MM.1S (cell line): ENCODE data around the gene GPR176.

Source experiments
- EZH2phosphoT487 ChIP-seq: fragments of 300-600 bp; sonication (generic); IDR thresholded peaks from 2 replicates; pipeline ENCODE4 v1.6.1; 2018; ENCODE audit warnings: antibody characterized with exemption, low read length
- TF ChIP-seq, protein P1 (sequence below): fragments of 300-600 bp; sonication (generic); IDR thresholded peaks from 2 replicates; pipeline ENCODE4 v1.5.1; 2016; ENCODE audit warnings: antibody characterized with exemption, low read length, mixed read lengths

GRCh38 chr15:39770748-39771689, 149.0 kb downstream of the GPR176 start:
- TF ChIP-seq, protein P1, sequence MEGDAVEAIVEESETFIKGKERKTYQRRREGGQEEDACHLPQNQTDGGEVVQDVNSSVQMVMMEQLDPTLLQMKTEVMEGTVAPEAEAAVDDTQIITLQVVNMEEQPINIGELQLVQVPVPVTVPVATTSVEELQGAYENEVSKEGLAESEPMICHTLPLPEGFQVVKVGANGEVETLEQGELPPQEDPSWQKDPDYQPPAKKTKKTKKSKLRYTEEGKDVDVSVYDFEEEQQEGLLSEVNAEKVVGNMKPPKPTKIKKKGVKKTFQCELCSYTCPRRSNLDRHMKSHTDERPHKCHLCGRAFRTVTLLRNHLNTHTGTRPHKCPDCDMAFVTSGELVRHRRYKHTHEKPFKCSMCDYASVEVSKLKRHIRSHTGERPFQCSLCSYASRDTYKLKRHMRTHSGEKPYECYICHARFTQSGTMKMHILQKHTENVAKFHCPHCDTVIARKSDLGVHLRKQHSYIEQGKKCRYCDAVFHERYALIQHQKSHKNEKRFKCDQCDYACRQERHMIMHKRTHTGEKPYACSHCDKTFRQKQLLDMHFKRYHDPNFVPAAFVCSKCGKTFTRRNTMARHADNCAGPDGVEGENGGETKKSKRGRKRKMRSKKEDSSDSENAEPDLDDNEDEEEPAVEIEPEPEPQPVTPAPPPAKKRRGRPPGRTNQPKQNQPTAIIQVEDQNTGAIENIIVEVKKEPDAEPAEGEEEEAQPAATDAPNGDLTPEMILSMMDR, result no peak
- TF ChIP-seq EZH2phosphoT487, result no peak
